ENCODE measurements around the gene ARSA. TPM values are rescaled to one million over a fixed set of nuclear protein-coding genes. Genes with fewer than 3 reads are reported as not detected.
A peak's percentile ranks its signal among the peaks of the same experiment; 100 is the strongest.
"Not testable (repeated sequence)": the region's sequence is repeated elsewhere in the genome, so short reads cannot be mapped to it uniquely, and the experiment has no call there.

ARSA gene
- total RNA-seq, 1 donor from 2014 or later, result 19.1 TPM

GRCh38 chr22:50626314-50626849, 1.6 kb downstream of the ARSA start:
- intact Hi-C loops (cut with DNase I), result no loop called here
- no peak for DNase-seq
- ATAC-seq (ENCODE audit: poor library complexity), result no peak

GRCh38 chr22:50625568-50626313, 2.2 kb downstream of the ARSA start:
- no peak for DNase-seq
- intact Hi-C loops (cut with DNase I), result no loop called here
- no peak for ATAC-seq (ENCODE audit: poor library complexity)

GRCh38 chr22:50625131-50625567, 2.8 kb downstream of the ARSA start:
- intact Hi-C loops (cut with DNase I), result no loop called here
- no peak for ATAC-seq (ENCODE audit: poor library complexity)
- DNase-seq, result no peak

GRCh38 chr22:50624347-50625130, 3.4 kb downstream of the ARSA start:
- ATAC-seq (ENCODE audit: poor library complexity) (no peak), DNase-seq (no peak)
- intact Hi-C loops (cut with DNase I), result loop anchor here (5.0 kb wide), 2 partner anchors 47 to 48 kb away; partner anchors contain the start of genes CPT1B and SHANK3

GRCh38 chr22:50622723-50623327, 5.1 kb downstream of the ARSA start:
- intact Hi-C loops (cut with DNase I), result loop anchor here (5.0 kb wide), 2 partner anchors 46 to 49 kb away; partner anchors contain the start of genes CPT1B and SHANK3
- ATAC-seq (ENCODE audit: poor library complexity), result no peak
- no peak for DNase-seq

GRCh38 chr22:50621948-50622722, 5.8 kb downstream of the ARSA start:
- ATAC-seq (ENCODE audit: poor library complexity), result no peak
- intact Hi-C loops (cut with DNase I), result loop anchor here (5.0 kb wide), 2 partner anchors 45 to 50 kb away; partner anchors contain the start of genes CPT1B and SHANK3
- DNase-seq, result no peak

- DNase-seq (no peak), ATAC-seq (ENCODE audit: poor library complexity) (peak; percentile 18)
- intact Hi-C loops (cut with DNase I), result loop anchor here (5.0 kb wide), 2 partner anchors 44 to 51 kb away; partner anchors contain the start of genes CPT1B and SHANK3
These were observed 6.5 kb downstream of the ARSA start for GRCh38 chr22:50621356-50621880.

- peak; percentile 82 for ATAC-seq (ENCODE audit: poor library complexity)
- intact Hi-C loops (cut with DNase I), result loop anchor here (5.0 kb wide), 2 partner anchors 43 to 52 kb away; partner anchors contain the start of genes CPT1B and SHANK3
- DNase-seq, result peak; percentile 88
These were observed 7.2 kb downstream of the ARSA start for GRCh38 chr22:50620593-50621355.

- DNase-seq; ATAC-seq (ENCODE audit: poor library complexity): not testable (repeated sequence)
- intact Hi-C loops (cut with DNase I), result loop anchor here (2.0 kb wide), 1 partner anchor 61 kb away; no protein-coding TSS in a partner anchor
These were observed 13.7 kb downstream of the ARSA start for GRCh38 chr22:50614296-50614695.

GRCh38 chr22:50613291-50613981, 14.5 kb downstream of the ARSA start:
- peak; percentile 91 for ATAC-seq (ENCODE audit: poor library complexity)
- peak; percentile 78 for DNase-seq
- intact Hi-C loops (cut with DNase I), result no loop called here

GRCh38 chr22:50612528-50613221, 15.3 kb downstream of the ARSA start:
- DNase-seq (no peak), ATAC-seq (ENCODE audit: poor library complexity) (no peak)
- intact Hi-C loops (cut with DNase I), result no loop called here

GRCh38 chr22:50612168-50612527, 15.8 kb downstream of the ARSA start:
- DNase-seq (no peak), ATAC-seq (ENCODE audit: poor library complexity) (no peak)
- intact Hi-C loops (cut with DNase I), result no loop called here

- intact Hi-C loops (cut with DNase I), result no loop called here
- no peak for DNase-seq
These were observed 16.5 kb downstream of the ARSA start for GRCh38 chr22:50611341-50612060.

GRCh38 chr22:50610581-50610980, 17.4 kb downstream of the ARSA start:
- ATAC-seq (ENCODE audit: poor library complexity) (no peak), DNase-seq (no peak)
- intact Hi-C loops (cut with DNase I), result no loop called here

More at GRCh38 chr22:50611341-50612060, 16.5 kb downstream of the ARSA start:
- no peak for ATAC-seq (ENCODE audit: poor library complexity)

- ATAC-seq (ENCODE audit: poor library complexity) (no peak), DNase-seq (no peak)
- intact Hi-C loops (cut with DNase I), result no loop called here
These were observed 17.9 kb downstream of the ARSA start for GRCh38 chr22:50610041-50610451.
